ENCODE measurements around the gene LEUTX. TPM values are rescaled to one million over a fixed set of nuclear protein-coding genes. Genes with fewer than 3 reads are reported as not detected.
"Not testable (repeated sequence)": the region's sequence is repeated elsewhere in the genome, so short reads cannot be mapped to it uniquely, and the experiment has no call there.

The LEUTX gene
- total and polyA plus RNA-seq, 2 experiments from 2014 or later = not detected

- no peak for TF ChIP-seq ZNF462 (CRISPR knock-in tag; IDR thresholded peaks at IDR 0.05)
- TF ChIP-seq CREB1 (CRISPR knock-in tag; IDR thresholded peaks at IDR 0.05; ENCODE audit: low read depth) = no peak
- TF ChIP-seq NANOG (IDR thresholded peaks at IDR 0.05; ENCODE audit: borderline replicate concordance) = no peak
- TF ChIP-seq ZNF331 (CRISPR knock-in tag; IDR thresholded peaks at IDR 0.05; ENCODE audit: low read depth) = no peak
Measured at GRCh38 chr19:39754971-39755370, 23.7 kb upstream of the LEUTX start (continued).

GRCh38 chr19:39759457-39760184, 19.0 kb upstream of the LEUTX start:
- Histone ChIP-seq H4K20me1 (replicated peaks; ENCODE audit: insufficient read depth) (no peaks in the 10 kb centered on the region; the same call in 1 of the 2 replicates), H3K36me3 (ENCODE audit: insufficient read depth) (no peaks in the 10 kb centered on the region), H2AFZ (no peak overlapping the region), H3K79me2 (replicated peaks; ENCODE audit: insufficient read depth) (no peaks in the 10 kb centered on the region), H3K9me2 (ENCODE audit: insufficient read depth) (no peaks in the 10 kb centered on the region), H3K4me3 (no peak overlapping the region), H3K4me1 (ENCODE audit: insufficient read depth) (no peaks in the 10 kb centered on the region), H3F3A (replicated peaks; ENCODE audit: low read depth) (no peaks in the 10 kb centered on the region), H3K4me2 (no peak overlapping the region), H3K27me3 (ENCODE audit: insufficient read depth) (no peaks in the 10 kb centered on the region; the same call in 1 of the 2 replicates), H3K27ac (ENCODE audit: low read depth) (no peak overlapping the region)
- Mint-ChIP-seq H3K36me3 (ENCODE audit: low read depth) (no peaks in the 10 kb centered on the region), H3K4me3 (no peak overlapping the region), H3K9me3 (no peaks in the 10 kb centered on the region), H3K27me3 (ENCODE audit: insufficient read depth, low read depth, poor library complexity) (peaks cover 5% of the 10 kb centered on the region), H3K27ac (no peak overlapping the region), H3K4me1 (peaks cover 6% of the 10 kb centered on the region; the same call in 1 of the 3 replicates)
- ATAC-seq (no peak), DNase-seq (ENCODE audit: low spot score) (no peak)
- TF ChIP-seq EZH2phosphoT487 (IDR thresholded peaks at IDR 0.05; ENCODE audit: unreplicated experiment) (no peak), CREB1 (CRISPR knock-in tag; IDR thresholded peaks at IDR 0.05; ENCODE audit: low read depth) (no peak), STAT1 (IDR thresholded peaks at IDR 0.05; ENCODE audit: unreplicated experiment) (no peak)

GRCh38 chr19:39761851-39762250, 16.8 kb upstream of the LEUTX start:
- H3K27ac Mint-ChIP-seq; H3K4me1 ChIP-seq (ENCODE audit: insufficient read depth); H3K4me2 ChIP-seq; H3K9me2 ChIP-seq (ENCODE audit: insufficient read depth); H3K4me3 ChIP-seq; H3K27ac ChIP-seq (ENCODE audit: low read depth); ATAC-seq; H3F3A ChIP-seq (replicated peaks; ENCODE audit: low read depth); H3K4me3 Mint-ChIP-seq; H3K79me2 ChIP-seq (replicated peaks; ENCODE audit: insufficient read depth); DNase-seq (ENCODE audit: low spot score); H3K9me3 Mint-ChIP-seq; H3K36me3 Mint-ChIP-seq (ENCODE audit: low read depth); H2AFZ ChIP-seq; H3K4me1 Mint-ChIP-seq; H3K27me3 Mint-ChIP-seq (ENCODE audit: insufficient read depth, low read depth, poor library complexity); H4K20me1 ChIP-seq (replicated peaks; ENCODE audit: insufficient read depth); H3K36me3 ChIP-seq (ENCODE audit: insufficient read depth); H3K27me3 ChIP-seq (ENCODE audit: insufficient read depth): not testable (repeated sequence)
